Effector CD4-positive, alpha-beta T cell (primary cell): ENCODE measurements around the gene MEPCE.
A peak's percentile ranks its signal among the peaks of the same experiment; 100 is the strongest.

Source experiments
- DNase-seq: peaks from one replicate; pipeline ENCODE4 v3.0.0-alpha.2; 2020

The MEPCE gene

DNA sequence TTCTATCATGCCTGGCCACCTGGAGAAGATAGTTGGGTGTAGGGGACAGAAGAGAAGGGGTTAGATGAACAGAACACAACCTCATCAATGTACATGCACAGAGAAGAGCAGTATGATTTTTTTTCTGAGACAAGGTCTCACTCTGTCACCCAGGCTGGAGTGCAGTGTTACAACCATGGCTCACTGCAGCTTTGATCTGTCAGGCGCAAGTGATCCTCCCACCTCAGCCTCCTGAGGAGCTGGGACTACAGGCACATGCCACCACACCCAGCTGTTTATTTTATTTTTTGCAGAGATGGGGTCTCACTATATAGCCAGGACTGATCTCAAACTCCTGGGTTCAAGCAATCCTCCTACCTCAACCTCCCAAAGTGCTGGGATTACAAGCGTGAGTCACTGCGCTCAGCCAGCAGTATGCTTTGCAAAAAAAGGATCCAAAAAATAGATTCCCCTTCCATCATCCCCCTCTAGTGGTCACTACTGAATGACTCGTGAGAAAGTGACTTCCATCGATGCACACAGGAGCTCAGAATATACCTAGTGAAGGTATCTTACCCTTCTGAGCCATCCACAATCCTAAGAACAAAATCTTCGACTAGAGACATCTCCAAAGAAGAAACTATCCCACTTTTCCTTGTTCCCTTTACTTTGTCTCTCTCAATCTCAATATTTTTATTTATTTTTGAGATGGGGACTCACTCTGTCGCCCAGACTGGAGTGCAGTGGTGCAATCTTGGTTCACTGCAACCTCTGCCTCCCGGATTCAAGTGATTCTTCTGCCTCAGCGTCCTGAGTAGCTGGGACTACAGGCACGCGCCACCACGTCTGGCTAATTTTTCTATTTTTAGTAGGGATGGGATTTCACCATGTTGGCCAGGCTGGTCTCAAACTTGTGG, 22.1 kb upstream of the MEPCE start:
- peak; percentile 29 for DNase-seq

DNA sequence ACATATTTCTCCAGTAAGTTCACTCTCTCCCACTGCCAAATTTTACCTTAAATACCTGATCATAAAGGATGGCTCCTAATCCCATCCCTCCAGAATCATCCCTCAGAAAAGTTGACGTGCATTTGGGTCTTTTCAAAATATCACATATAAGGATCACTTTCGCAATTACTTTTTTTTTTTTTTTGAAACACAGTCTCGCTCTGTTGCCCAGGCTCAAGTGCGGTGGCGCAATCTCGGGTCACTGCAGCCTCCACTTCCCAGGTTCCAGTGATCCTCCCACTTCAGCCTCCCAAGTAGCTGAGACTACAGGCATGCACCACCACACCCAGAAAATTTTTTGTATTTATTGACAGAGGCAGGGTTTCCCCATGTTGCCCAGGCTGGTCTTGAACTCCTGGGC, 18.5 kb upstream of the MEPCE start:
- no peak for DNase-seq

DNA sequence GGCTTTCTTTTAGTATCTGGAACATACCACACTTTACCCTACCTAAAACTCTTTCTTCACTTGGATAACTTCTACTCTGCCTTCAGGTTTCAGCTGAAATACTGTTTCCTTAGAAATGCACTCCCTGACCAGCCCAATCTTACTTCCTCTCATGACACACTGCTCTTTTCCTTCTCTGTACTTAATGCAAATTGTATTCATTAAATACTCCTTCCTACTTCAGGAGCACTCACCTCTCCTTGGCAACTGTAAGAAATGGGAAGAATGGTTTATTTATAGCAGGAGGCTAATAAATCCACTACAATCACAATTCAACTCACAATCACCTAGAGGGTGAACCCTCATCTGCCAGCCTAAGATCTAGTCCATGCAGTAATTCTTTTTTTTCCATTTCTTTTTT, 16.3 kb upstream of the MEPCE start:
- DNase-seq, result no peak

DNA sequence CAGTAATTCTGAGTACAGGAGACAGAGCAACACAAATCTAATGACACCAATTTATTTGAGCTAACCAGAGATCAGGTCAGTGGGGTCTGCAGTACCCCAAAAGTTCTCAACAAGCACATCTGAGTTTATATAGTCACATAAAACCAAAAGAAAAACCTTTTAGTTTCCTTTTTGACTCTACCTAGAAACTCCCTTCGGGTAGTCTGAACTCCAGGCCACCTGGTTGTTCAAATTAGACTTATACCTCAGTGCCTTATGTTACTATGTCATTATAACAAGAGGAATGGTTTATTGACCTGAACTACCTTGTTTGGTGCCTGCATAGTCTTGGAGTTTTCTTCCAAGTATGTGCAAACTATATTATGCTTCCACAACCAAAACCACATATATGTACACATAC, 15.7 kb upstream of the MEPCE start:
- DNase-seq, result no peak

DNA sequence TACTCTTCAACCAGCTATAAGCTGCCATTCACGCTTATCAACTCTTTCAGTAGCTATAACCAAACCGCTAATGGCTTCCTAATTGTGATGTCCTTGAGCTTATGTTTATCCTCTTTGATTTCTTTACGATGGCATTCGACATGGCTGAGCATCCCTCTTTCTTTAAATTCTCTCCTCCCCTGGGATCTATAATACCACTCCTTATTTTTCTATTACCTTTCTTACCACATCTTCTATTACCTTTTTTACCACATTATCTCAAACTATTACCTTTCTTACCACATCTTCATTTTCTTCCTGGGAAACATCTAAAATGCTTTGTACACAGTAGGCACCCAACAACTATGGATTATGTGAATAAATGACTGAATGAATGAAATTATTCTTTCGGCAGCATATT, 14.2 kb upstream of the MEPCE start:
- no peak for DNase-seq

DNA sequence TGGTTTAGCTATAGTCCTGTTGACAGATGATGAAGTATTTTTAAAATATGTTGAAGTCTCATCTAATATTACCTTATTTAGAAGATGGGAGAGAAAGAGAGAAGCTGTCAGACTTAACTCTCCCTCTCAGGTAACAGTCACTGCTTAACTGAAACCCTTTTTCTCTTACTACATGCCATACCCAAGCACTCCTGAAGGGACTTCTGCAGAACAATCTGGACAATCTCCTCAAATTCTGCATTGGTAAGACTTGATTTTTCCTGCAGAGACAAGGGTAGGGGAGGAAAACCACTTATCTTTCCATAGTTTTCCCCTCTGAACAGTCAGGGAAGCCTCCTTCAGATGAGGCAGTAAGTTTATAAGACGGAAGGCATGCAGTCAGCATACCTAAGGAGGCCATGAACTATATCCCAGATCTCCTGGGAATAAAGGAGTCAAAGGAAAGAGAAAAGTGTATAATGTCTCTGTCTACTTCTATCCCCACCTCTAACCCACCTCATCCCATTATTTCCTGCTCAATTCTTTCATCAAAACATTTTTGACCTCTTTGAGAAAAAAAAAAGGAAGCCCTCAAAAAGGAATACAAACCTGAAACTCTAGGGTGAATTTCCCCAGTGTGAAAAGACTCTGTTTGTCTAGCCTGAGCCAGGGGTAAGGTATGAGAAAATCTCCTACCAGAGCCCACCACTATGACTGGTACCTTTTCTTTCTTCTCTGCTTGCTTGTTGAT, 10.5 kb upstream of the MEPCE start:
- DNase-seq, result no peak

DNA sequence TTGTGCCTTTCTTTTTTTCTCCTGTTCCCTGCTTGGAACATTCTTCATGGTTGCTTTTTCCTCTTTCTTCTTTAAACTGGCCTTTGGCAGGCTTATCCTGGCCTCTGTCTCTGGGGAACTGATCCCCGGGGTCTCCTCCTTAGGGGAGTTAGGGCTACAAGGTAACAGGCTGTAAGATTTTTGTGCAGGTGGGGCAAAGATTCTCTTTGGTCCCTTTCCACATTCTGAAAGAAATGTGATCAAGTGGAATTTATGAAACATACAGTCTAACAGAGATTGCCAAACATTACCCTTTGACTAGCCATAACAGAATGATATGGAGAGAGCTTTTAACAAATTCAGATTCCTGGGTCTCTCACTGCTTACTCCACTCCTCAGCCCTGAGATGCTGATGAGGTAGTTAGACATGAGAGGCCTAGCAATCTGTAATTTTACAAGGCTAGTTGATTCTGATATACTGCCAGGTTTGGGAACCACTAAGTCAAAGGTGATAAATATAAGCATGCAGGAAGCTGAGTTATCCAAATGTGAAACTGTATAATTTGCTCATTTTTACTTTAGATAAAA, 9.9 kb upstream of the MEPCE start:
- DNase-seq, result no peak

DNA sequence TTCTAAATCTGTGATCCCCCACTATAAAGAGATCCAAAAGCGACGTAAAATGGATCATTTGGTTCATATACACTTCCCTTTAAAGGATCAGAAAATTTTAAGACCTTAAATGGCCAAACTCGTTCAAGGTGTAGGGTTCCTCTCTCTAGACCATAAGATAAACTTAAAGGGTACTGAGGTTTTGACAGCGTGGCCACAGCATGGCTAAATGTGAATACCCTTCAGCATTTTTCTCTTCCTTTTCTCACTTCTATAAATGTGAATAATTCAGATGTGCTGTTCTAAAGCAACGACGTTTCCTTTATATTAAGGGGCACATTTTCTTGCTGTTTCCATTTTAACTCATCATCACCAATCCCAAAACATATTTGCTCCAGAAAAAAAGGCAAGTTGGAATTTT, 6.3 kb upstream of the MEPCE start:
- DNase-seq, result no peak

DNA sequence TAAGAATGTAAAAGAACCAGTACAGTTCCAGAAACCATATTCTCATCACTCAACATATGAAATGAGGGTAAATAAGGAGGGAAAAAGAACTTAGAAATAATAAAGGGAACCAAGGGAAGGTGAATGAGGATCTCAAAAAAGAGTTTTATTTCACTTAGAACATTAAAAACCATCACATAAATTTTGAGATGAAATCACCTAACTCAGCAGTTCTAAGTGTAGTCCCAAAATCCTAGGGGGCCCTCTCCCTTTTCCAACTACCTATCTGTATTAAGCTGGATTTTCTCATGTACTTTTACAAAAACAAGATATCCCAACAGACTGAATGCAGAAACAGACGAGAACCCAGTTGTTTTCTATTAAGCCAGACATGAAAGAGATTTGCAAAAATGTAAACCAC, 4.3 kb upstream of the MEPCE start:
- no peak for DNase-seq

DNA sequence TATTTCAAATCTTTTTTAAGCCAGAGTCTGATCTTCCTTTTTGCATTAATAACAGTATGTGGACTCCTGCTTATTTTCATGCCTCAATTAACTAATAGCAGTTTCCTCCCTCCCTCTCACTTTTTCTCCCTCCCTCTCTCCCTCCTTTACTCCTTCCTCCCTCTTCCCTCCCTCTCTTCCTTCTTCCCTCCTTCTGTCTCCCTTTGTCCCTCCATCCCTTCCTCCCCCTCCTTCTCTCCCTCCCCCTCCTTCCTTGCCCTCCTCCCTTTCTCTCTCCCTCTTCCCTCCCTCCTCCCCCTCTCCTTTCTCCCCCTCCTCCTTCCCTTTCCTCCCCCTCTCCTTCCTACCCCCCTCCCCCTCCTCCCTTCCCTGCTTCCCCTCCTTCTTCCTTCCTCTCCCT, 3.1 kb upstream of the MEPCE start:
- DNase-seq, result no peak

DNA sequence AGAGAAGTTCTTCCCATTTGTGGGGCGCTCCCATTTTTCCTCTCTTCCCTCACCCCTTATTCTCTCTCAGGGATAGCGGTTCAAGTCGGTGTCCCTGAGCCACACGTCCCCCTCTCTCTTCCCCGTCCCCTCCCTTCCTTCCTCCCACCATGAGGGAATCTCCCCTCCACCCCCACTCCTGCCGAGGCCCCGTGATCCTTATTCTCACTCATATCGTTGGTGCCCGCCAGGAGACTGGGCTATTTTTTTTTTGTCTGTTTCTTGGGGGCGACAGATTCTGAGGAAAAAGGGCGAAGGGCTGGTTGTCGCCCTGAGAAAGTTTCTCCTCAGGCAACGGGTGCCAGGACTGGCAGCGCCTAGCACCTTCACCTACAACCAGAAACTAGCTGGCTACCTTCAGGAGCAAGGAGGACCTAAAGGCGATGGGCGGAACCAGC, 1.9 kb upstream of the MEPCE start:
- no peak for DNase-seq

DNA sequence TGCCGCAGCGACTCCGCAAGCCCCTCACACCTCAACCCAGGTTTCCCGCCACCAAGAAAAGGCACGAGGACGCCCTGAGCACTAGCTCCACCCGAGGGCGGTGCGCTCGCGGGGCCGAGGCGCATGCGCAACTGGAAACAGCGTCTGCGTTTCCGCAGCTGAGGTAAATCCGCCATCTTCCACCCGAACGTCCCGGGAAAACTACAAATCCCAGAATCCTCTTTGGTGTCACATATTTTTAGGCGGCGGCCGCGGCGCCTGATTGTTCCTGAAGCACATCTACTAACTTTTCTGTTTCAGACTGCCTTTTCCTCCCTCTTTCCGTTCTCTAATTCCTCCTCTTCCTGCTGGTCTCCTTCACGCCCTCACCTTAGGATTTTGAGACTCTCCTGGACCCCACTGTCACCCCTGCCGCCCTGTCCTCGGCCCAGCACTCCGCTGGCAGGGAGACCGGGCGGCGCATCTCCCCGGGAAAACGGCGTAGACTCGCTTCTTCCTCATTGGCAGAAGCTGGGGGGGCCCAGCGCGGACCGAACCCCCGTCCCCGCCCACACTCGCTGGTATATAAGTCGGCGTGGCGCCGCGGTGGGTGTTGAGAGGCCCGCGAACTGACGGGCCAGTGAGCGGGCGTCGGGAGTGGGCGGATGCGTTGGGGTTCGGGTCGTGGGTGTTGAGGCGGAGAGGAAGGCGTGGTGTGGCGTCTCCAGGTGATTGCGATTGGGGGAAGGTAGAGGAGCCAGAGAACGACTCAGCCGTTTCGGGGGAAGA, 1.2 kb upstream of the MEPCE start, which contains the start of gene ZCWPW1:
TSS of gene ZCWPW1 (minus strand) at position 505 of the 768 bp plus-strand sequence. CDS start 8,054 bp downstream, outside the sequence.
- peak; percentile 94 for DNase-seq

DNA sequence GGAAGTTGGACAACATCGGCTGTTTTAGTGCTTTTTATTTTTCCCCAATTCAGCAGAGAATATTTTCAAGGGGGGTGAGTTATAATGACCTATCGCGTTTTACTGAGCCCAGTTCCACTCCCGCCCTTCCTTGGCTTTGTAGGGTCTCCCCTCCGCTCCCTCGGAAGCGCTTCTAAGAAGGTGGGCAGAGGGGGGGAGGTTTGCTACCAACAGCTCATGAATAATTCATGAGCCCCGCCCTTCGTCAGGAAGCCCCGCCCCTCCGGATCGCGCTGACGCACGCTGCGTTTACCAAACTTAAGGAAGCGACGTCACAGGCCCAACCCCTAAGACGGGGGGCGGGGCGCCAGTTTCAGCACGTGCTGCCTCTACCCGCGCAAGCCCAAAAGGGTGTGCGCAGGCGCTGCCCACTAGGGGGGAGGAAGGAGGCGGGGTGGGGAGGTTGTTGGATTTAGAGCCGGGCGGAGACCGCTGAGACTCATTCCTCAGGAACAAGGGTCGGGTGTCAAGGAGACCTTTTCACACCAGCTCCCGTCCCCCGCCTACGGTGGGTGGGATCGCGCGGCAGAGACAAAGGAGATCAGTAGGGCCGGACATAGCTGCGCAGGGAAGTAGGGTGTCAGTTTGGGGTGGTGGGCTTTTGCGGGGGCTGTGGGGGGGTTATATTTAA, 529 bp upstream of the MEPCE start:
- peak; percentile 100 for DNase-seq

DNA sequence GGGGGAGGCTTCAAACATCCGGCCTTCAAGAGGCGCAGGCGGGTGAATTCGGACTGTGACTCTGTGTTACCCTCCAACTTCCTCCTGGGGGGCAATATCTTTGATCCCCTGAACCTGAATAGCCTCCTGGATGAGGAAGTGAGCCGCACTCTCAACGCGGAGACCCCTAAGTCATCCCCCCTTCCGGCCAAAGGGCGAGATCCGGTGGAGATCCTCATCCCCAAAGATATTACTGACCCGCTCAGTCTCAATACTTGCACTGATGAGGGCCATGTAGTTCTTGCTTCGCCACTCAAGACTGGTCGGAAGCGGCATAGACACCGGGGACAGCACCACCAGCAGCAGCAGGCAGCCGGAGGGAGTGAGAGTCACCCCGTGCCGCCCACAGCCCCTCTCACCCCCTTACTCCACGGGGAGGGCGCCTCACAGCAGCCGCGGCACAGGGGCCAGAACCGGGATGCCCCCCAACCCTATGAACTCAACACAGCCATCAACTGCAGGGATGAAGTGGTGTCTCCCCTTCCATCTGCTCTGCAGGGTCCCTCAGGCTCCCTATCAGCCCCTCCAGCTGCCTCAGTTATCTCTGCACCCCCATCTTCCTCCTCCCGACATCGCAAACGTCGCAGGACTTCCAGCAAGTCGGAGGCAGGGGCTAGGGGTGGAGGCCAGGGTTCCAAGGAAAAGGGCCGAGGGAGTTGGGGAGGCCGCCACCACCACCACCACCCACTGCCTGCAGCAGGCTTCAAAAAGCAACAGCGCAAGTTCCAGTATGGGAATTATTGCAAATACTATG, 1.1 kb downstream of the MEPCE start:
- peak; percentile 29 for DNase-seq

DNA sequence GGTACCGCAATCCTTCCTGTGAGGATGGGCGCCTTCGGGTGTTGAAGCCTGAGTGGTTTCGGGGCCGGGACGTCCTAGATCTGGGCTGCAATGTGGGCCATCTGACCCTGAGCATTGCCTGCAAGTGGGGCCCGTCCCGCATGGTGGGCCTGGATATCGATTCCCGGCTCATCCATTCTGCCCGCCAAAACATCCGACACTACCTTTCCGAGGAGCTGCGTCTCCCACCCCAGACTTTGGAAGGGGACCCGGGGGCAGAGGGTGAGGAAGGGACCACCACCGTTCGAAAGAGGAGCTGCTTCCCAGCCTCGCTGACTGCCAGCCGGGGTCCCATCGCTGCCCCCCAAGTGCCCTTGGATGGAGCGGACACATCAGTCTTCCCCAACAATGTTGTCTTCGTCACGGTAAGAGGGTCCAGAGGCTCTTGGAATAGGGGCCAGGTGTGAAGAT, 1.7 kb downstream of the MEPCE start:
- DNase-seq, result no peak

DNA sequence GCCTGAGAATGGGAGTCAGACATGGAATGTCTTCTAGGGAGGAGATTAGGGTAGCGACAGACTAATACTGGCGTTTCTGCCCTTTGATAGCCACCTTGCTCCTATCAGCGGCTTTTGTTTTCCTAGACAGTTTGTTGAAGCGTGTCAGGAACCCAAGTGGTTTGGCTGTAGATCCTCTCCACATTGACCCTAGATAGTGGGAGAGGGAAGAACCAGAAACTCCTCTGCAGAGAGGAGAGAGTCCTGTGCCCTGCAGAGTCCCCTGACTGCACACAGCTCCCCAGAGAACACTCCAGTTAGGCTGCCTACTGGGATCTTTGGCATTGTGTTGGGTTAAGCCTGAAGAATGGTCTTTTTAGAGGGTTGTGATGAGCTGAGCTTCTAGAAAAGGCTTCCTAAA, 2.4 kb downstream of the MEPCE start:
- no peak for DNase-seq

DNA sequence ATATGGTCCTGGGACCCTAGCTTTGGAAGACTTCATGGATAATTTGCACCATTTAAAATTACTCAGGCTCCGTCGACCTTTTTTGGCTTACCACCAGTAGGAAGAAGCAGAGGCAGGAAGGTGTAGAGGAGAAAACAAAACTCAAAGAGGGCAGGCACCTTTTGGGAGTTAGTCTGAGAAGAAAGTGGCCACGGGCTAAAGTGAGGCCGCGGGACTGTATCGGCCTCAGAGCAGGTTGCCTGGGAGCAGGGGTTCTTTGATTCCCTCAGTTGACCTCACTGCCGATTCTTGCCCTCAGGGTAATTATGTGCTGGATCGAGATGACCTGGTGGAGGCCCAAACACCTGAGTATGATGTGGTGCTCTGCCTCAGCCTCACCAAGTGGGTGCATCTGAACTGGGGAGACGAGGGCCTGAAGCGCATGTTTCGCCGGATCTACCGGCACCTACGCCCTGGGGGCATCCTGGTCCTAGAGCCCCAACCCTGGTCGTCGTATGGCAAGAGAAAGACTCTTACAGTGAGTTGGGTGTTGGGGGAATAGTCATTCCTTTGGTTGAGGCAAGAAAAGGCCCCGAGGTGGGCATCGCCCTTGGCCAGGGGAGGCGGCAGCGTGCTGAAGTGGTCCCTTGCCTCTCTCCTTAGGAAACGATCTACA, 3.1 kb downstream of the MEPCE start:
- DNase-seq, result no peak

DNA sequence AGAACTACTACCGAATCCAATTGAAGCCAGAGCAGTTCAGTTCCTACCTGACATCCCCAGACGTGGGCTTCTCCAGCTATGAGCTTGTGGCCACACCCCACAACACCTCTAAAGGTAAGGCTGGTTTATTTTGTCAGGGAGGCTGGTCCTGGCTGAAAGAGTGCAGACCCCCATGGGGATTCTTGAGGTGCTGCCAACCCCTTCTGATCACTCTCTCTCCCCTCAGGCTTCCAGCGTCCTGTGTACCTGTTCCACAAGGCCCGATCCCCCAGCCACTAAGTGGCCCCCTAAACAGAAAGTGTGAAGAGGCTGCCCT, 3.6 kb downstream of the MEPCE start:
- no peak for DNase-seq

DNA sequence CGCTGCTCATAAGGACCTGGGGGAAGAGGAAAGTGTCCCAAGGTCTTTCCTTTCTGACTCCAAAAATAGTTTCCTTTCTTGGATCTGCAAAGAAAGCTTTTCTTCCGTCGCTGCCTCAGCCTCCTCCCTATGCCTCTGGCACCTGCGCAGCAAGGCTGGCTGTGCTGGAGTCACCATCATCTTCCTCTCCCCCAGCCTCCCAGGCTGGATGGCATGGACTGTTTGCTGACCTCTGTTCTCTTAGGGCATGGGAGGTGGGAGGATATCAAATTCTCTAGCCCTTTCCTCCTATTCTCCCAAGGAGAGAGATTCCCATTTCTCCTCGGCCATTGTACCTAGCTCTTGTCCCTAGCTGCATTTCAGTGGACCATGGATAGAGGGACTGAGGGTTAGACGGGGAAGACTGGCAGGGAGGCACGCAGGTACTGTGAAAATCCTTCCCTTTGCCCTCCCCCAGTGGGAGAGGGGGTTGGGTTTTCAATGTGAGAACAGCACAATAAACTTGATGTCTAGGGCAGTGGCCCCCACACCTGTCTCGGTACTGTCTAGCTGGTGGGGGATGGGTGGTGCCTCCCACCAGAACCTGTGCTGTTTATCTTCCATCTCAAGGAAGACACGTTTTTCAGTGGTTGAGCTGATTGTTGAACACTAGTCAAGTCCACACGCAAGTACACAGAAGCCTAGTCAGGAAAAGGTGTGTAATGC, 4.1 kb downstream of the MEPCE start:
- no peak for DNase-seq
